ENCODE measurements around the gene MSTN.
A peak's percentile ranks its signal among the peaks of the same experiment; 100 is the strongest.

MSTN gene

DNA sequence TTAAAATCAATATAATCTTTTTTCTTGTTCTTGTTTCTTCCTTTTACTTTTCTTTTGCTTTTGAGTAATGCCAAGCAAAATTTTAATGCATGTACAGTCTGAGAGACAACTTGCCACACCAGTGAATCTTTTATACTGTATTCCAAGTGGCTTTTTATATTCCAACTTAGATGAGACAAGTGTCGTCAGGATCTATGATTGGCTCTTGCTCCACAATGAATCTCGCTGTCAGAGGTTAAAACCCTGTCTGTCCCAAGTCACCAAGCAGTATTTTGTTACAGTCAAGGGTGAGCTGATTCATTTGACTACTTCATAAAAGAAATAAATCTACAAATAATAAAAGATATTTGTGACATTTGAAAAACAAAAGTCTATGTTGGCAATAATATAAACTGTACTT is at the start of gene MSTN:
Gene MSTN, minus strand, starts transcription at position 129 of the 400 bp plus-strand sequence. CDS start 133 bp downstream, outside the sequence.
- no peak for DNase-seq (ENCODE audit: low read depth in 2 of 2)

- no peak for DNase-seq (ENCODE audit: low read depth in 2 of 2)
Observed at GRCh38 chr2:190111166-190111565, 48.6 kb upstream of the MSTN start.

GRCh38 chr2:190110699-190111098 is 48.2 kb upstream of the MSTN start:
- DNase-seq (ENCODE audit: low read depth in 2 of 2), result no peak

DNA sequence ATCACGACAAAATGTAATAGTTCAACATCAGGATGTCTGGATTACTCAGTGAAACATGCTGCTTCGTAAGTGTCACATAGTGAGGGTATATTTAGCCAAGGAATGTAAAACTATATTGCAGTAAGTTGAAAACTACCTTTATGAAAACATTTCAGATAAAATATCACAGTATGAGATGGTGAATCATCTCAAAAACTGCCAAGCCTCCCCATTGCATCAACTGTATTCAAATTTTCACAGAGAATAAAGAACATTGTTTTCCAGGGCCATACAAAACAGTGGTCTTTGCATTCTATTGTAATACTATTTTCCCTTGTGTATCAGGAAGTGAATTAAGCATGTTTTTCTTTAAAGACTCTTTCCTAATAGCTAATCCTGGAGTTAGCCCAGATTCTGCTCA is 47.6 kb upstream of the MSTN start:
- no peak for DNase-seq (ENCODE audit: low read depth in 2 of 2)

GRCh38 chr2:190107409-190107808 is 44.9 kb upstream of the MSTN start:
- no peak for DNase-seq (ENCODE audit: low read depth in 2 of 2)

DNA sequence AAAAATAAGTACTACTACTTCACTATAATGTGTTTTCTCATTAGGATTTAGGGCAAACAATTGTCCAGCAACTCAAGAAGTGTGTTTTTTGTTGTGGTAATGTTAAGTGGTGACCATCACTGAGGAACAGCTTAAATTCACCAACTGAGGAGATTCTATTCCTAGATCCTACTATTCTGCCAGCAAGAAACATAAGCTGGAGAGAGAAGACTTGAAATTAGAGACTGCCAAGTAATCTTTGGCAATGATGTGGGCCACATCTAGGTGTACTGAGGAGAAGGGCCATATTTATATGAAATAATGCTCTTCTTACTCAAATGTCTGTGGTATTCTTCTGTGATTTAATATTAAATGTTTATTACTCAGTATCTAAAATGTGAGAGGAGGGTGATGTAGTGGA is 44.3 kb upstream of the MSTN start:
- no peak for DNase-seq (ENCODE audit: low read depth in 2 of 2)

GRCh38 chr2:190105554-190105953 is 43.0 kb upstream of the MSTN start:
- no peak for DNase-seq (ENCODE audit: low read depth in 2 of 2)

DNA sequence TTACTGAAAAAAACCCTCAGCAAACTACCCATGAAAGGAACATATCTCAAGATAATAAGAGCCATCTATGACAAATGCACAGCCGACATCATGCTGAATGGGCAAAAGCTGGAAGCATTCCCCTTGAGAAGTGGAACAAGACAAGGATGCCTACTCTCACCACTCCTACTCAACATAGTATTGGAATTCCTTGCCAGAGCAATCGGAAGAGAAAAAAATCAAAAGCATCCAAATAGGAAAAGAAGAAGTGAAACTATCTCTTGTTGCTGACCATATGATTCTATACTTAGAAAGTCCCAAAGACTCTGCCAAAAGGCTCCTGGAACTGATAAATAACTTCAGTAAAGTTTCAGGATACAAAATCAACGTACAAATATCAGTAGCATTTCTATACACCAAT is 40.6 kb upstream of the MSTN start:
- DNase-seq (ENCODE audit: low read depth in 2 of 2), result no peak

DNA sequence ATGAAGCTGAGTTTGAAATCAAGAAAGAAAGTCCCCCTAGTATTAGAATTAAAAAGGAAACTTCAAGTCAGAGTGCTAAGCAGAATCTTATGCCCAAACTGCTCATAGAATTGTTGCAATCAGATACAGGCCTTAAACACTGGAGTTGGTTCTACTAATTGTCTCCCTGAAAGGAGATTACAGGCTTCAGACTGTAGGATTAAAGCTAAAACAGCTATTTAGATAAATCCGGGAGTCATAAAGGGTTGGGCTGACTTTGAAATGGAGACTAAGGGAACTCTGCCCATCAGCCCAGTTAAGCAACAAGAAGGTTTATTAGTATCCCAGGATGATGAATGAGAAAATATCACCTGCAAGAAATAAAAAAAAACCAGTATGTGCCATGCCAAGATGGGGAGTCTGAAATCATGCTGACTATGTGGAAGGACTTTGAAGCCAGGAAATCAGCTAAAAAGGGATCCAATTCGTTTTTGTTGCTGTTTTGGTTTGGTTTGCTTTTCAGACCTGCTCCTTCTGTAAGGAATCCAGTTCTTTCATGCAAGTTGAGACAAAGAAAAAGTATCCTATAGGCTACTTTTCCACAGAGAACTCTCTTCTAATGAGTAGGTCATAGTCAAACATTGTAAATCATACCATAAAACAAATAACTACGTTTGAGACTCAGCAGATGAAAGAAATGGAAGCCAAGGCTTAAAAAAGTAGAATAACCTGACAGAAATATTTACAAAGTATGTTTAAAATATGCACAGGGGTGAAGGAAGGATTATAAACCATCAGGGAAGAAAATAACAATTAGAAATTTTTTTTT is 37.6 kb upstream of the MSTN start:
- no peak for DNase-seq (ENCODE audit: low read depth in 2 of 2)

GRCh38 chr2:190098851-190099250 is 36.3 kb upstream of the MSTN start:
- DNase-seq (ENCODE audit: low read depth in 2 of 2), result no peak

GRCh38 chr2:190097115-190097514 is 34.6 kb upstream of the MSTN start:
- DNase-seq (ENCODE audit: low read depth in 2 of 2), result no peak

DNA sequence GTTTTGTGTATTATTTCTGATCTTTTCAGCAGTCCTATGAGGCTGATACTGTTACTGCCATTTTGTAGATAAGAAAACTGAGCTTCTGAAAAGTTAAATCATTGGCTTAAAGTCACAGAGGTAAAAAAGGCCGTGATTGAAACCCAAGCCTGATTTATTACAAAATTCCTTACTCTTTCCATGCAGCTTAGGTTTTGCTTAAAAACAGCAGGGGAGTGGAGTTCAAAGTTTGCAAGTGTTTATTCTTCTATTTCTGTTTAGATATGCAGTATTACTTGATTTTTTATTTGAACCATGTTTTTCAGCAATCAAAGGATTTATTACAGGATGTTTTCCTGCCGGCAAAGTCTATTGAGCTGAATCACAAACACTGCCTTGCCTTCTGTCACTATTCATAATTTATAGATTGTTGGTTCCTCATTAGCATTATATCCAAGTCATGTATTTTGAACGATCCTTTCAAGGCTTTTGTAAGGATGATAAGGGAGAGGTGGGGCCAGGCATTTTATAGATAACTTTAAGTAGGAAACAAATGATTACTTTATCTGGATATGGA is 31.9 kb upstream of the MSTN start:
- no peak for DNase-seq (ENCODE audit: low read depth in 2 of 2)

- no peak for DNase-seq (ENCODE audit: low read depth in 2 of 2)
Observed at GRCh38 chr2:190093793-190094192, 31.3 kb upstream of the MSTN start.

GRCh38 chr2:190090148-190090547 is 27.6 kb upstream of the MSTN start:
- DNase-seq (ENCODE audit: low read depth in 2 of 2), result no peak

DNA sequence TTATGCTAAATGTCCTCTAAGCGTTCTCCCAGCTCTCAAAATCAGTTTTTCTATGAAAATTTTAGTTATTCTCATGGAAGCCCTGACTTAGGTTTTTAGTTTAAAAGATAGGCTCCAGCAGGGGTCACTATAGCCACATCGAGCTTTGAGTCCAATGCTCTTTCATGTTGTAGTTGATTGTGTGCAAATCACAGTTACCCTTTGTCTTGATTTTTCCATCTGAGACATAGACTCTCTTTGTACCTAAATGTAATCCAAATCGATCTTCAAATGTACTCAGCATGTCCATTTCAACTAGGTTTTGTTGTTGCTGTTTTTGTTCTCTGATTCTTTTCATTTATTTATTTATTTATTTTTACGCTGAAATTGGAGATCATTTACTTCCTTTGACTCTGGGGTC is 26.4 kb upstream of the MSTN start:
- DNase-seq (ENCODE audit: low read depth in 2 of 2), result peak in 1 of 2 donors; percentile 6

GRCh38 chr2:190084704-190085103 is 22.2 kb upstream of the MSTN start:
- DNase-seq (ENCODE audit: low read depth in 2 of 2), result no peak

- no peak for DNase-seq (ENCODE audit: low read depth in 2 of 2)
Observed at GRCh38 chr2:190082118-190082517, 19.6 kb upstream of the MSTN start.

- DNase-seq (ENCODE audit: low read depth in 2 of 2), result no peak
Observed at GRCh38 chr2:190080527-190081049, 18.1 kb upstream of the MSTN start.

DNA sequence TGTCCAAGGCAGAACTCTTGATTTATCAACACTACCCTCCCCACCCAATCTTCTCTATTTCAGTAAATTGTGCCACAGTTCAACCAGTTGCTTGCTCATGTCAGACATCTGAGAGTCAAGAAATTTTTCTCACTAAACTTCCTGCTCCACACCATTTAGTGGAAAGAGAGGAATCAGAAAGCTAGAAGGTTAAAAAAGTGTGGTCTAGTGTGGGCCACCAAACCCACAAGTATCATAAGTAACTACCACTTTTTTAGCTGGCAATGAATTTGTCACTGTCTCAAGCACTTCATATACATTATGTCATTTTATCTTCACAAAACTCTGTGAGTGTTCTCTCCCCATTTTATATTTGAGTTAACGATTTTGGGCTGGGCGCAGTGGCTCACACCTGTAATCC is 16.6 kb upstream of the MSTN start:
- no peak for DNase-seq (ENCODE audit: low read depth in 2 of 2)

DNA sequence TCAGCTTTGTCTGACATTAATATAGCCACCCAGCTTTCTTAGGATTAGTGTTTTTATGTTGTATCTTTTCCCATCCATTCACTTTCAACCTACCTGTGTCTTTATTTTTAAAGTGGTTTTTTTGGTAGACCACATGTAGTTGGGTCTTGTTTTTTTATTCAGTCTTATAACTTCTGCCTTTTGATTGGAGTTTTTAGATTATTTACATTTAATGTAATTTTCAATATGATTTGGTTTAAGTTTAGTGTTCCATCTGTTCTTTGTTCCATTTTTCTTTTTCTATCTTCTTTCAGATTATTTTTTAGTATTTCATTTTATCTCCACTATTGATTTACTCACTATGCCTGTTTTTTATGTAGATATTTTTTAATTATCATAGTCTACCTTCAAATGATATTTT is 13.1 kb upstream of the MSTN start:
- no peak for DNase-seq (ENCODE audit: low read depth in 2 of 2)

DNA sequence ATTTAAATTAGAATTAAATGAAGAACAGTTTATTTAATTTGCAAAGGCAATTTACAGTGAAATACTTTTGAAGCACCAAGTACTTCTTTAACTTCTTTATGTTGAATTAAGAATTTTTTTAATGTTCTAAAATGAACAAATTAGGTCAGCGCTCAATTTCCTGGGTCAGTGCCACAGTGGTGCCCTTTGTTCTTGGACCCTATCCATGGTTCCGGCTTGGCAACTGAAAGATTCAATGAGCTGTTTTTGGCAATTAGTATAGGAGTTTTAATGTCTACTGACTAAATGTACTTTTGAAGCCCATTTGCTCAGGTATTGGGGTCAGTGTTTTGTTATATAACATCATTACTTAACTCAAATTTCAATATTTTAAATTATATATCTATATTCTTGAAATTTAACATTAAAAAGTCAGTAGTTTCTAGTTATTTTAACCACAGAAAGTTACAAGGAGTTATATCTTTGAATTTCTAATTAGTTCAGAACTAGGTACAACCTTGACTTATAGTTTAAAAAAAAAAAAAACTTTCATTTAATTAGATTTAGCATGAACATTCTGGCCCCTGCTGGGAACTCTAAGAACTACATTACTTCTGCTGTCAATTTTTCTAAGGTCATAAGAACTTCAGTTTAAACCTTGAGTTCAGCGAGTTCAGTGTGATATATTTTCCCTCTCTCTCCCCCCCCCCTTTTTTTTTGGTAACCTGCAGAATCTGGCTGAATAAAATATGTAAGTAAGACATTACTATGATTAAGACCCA is 7.6 kb upstream of the MSTN start:
- no peak for DNase-seq (ENCODE audit: low read depth in 2 of 2)

DNA sequence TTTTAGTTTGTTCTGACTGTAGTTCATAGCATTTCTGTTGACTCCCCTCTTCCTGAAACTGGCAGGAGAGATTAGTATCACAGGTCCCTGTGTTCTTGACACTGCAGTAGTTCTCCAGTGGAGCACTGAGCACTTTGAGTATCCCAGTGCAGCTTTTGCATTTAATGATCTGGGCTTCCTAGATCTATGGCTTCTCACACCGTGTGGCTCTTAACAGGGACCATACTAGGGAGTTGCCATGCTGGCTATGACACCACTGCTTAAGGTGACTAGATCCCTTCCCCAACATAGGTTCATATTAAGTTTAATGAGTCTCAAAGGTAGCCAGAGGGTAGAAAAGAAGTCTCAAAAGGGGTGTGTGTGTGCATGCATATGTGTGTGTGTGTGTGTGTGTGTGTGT is 6.2 kb upstream of the MSTN start:
- no peak for DNase-seq (ENCODE audit: low read depth in 2 of 2)

- DNase-seq (ENCODE audit: low read depth in 2 of 2), result no peak
Observed at GRCh38 chr2:190065839-190066238, 3.3 kb upstream of the MSTN start.
